NT2/D1 (cell line): ENCODE data around the gene PEAK1.

ENCODE experiments used
- DNase-seq: peaks from one replicate; pipeline ENCODE4 v3.0.0-alpha.2; 2011; ENCODE audit warnings: low read depth, low spot score
- H3K27me3 ChIP-seq: 2 replicates; pipeline ENCODE4 v1.6.0; 2011; ENCODE audit warnings: mild to moderate bottlenecking; ENCODE audit not compliant: insufficient read length, insufficient read depth
- H3K36me3 ChIP-seq: 2 replicates; pipeline ENCODE4 v1.6.1; 2011; ENCODE audit warnings: mild to moderate bottlenecking, low read length, mixed read lengths; ENCODE audit not compliant: insufficient read depth, insufficient read length
- H3K4me1 ChIP-seq: 2 replicates; pipeline ENCODE4 v1.5.1; 2011; ENCODE audit not compliant: insufficient read depth, insufficient read length
- H3K4me3 ChIP-seq: 2 replicates; pipeline ENCODE4 v1.5.1; 2011; ENCODE audit warnings: low read depth; ENCODE audit not compliant: insufficient read length
- H3K9ac ChIP-seq: 2 replicates; pipeline ENCODE4 v1.6.0; 2011; ENCODE audit warnings: low read depth; ENCODE audit not compliant: insufficient read length
- H3K9me3 ChIP-seq: 2 replicates; pipeline ENCODE4 v1.5.1; 2011; ENCODE audit warnings: mild to moderate bottlenecking, low read length; ENCODE audit not compliant: insufficient read depth
- SUZ12 ChIP-seq: IDR thresholded peaks from 2 replicates; pipeline ENCODE4 v1.6.1; 2011; ENCODE audit not compliant: insufficient read length, insufficient read depth; ENCODE audit errors: extremely low read depth
- YY1 ChIP-seq: IDR thresholded peaks from 2 replicates; pipeline ENCODE4 v1.6.1; 2011; ENCODE audit not compliant: insufficient read length, insufficient read depth
- ZNF274 ChIP-seq: IDR thresholded peaks from 2 replicates; pipeline ENCODE4 v1.6.1; 2011; ENCODE audit warnings: mild to moderate bottlenecking, low read depth, low read length

PEAK1 gene

DNA sequence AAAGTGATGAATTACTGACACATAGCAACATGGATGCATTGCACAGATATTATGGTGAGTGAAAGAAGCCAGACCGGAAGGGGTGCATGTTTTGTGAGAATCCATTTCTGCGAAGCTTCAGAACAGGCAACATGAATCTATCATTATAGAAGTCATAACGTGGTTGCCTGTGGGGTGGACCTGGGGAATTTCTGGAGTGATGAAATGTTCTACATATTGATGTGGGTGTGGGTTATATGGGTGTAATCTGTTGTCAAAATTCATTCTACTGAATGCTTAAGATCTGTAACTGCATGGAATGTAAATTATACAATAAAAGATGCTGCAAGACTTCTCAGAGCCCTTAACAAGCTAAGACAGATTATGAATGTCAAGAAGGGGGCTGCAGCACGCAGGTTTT, 323.8 kb downstream of the PEAK1 start:
- no peak overlapping the region for H3K4me3 ChIP-seq

DNA sequence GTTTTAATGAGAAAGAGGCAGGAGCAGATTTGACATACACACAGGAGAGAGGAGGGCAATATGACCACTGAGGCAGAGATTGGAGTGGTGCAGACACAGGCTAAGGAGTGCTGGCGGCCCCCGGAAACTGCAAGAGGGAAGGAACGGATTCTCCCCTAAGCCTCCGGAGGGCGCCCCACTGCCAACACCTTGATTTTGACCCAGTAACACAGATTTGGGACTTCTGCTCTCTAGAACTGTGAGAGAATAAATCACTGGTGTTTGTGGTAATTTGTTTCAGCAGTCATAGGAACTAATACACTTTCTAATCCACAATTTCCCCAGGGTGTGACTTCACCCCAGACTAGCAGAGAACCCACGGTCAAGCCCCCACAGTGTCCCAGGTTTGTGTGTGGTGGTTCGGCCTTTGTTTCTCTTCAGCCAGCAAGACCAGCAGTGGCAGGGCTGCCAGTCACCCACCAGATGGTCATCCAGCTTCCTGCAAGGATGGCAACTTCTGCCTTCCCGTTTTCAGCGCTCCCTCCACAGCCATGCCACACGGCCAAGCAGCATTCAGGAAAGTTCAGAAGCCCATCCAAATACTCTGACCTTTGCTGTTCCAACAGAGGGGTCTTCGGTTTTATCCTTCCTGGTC, 325.4 kb downstream of the PEAK1 start:
- Histone ChIP-seq H3K36me3 (no peaks in the 10 kb centered on the region), H3K9ac (no peak overlapping the region), H3K4me3 (no peak overlapping the region), H3K9me3 (no peaks in the 10 kb centered on the region), H3K4me1 (no peaks in the 10 kb centered on the region), H3K27me3 (no peaks in the 10 kb centered on the region)
- no peak for DNase-seq
- no peak for TF ChIP-seq YY1
- TF ChIP-seq SUZ12, result no peak
- TF ChIP-seq ZNF274, result no peak

More for the DNA sequence above, 323.8 kb downstream of the PEAK1 start:
- H3K9me3 ChIP-seq, result no peaks in the 10 kb centered on the region
- DNase-seq, result no peak
- no peaks in the 10 kb centered on the region for H3K27me3 ChIP-seq
- H3K4me1 ChIP-seq, result no peaks in the 10 kb centered on the region
- TF ChIP-seq SUZ12 (no peak), ZNF274 (no peak), YY1 (no peak)
- no peak overlapping the region for H3K9ac ChIP-seq
- no peaks in the 10 kb centered on the region for H3K36me3 ChIP-seq

DNA sequence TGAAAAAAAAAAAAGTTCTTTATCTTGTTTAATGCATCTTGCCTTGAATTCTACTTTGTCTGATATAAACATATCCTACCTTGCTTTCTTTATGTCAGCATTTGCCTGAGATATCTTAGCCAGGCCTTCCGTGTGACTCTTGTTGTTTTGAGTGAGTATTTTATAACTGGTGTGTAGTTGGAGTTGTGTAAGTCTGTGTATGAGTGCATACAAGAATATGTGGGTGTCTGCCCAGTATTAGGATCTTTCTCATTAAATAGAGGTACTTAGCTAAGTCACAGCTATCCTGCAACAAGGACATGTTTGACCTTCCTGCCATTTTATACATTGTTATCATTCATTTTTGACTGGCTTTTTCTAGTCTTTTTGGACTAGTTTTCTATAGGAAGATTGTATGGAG, 326.5 kb downstream of the PEAK1 start:
- no peak for DNase-seq
- no peak overlapping the region for H3K9ac ChIP-seq
- no peaks in the 10 kb centered on the region for H3K9me3 ChIP-seq
- H3K36me3 ChIP-seq, result no peaks in the 10 kb centered on the region
- H3K4me3 ChIP-seq, result no peak overlapping the region
- H3K27me3 ChIP-seq, result no peaks in the 10 kb centered on the region
- TF ChIP-seq SUZ12, result no peak
- TF ChIP-seq ZNF274, result no peak
- no peak for TF ChIP-seq YY1
- no peaks in the 10 kb centered on the region for H3K4me1 ChIP-seq

GRCh38 chr15:77091097-77091496, 328.8 kb downstream of the PEAK1 start:
- Histone ChIP-seq H3K36me3 (no peaks in the 10 kb centered on the region), H3K9ac (no peak overlapping the region), H3K9me3 (no peaks in the 10 kb centered on the region), H3K4me1 (no peaks in the 10 kb centered on the region), H3K4me3 (no peak overlapping the region), H3K27me3 (no peaks in the 10 kb centered on the region)
- no peak for DNase-seq
- TF ChIP-seq SUZ12 (no peak), ZNF274 (no peak), YY1 (no peak)

GRCh38 chr15:77087213-77087612, 332.7 kb downstream of the PEAK1 start:
- no peaks in the 10 kb centered on the region for H3K4me1 ChIP-seq
- TF ChIP-seq ZNF274, result no peak
- no peak for TF ChIP-seq YY1
- no peak for TF ChIP-seq SUZ12
- DNase-seq, result no peak
- H3K9ac ChIP-seq, result no peak overlapping the region
- no peaks in the 10 kb centered on the region for H3K36me3 ChIP-seq
- no peak overlapping the region for H3K4me3 ChIP-seq
- no peaks in the 10 kb centered on the region for H3K9me3 ChIP-seq
- no peaks in the 10 kb centered on the region for H3K27me3 ChIP-seq

DNA sequence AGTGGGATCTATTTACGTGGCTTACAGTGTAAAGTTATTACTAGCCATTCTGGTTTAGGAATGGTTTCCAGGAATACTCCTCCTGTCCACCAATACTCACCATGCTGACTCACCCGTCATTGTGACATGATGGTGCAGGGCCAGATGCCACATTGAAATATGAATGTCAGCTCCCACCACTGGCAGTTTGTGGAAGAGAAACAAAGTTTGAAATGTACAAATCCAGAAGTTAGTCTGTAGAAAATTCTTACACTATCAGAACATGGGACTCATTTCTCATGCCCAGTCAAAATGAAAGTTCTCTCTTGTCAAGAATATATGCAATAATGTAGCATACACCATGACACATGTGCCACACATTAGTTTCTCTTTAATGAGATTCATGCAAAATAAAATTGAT, 334.6 kb downstream of the PEAK1 start:
- DNase-seq, result no peak
- no peak overlapping the region for H3K4me3 ChIP-seq
- TF ChIP-seq YY1 (no peak), ZNF274 (no peak), SUZ12 (no peak)
- H3K9ac ChIP-seq, result no peak overlapping the region
- no peaks in the 10 kb centered on the region for H3K36me3 ChIP-seq
- H3K4me1 ChIP-seq, result no peaks in the 10 kb centered on the region
- no peaks in the 10 kb centered on the region; the same call in 1 of the 2 replicates for H3K9me3 ChIP-seq
- no peaks in the 10 kb centered on the region for H3K27me3 ChIP-seq

DNA sequence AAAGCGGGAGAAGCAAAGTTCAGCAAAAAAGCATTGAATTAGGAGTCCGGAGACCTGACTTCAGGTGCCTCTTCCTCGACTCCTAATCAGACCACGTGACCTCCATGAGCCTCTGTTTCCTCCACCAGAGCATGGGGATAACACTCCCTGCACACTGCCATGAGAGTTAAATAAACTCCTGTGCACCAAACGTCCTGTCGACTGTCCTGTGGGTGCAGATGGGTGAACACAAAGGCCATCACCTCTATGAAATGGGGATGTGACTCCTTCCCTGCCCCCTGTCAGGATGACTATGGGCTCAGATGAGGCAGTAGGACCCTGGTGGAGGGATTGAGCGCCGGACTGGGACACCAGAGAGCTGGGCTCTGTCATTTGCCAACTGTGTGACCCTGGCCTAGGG, 335.5 kb downstream of the PEAK1 start:
- no peaks in the 10 kb centered on the region; the same call in 1 of the 2 replicates for H3K9me3 ChIP-seq
- no peaks in the 10 kb centered on the region for H3K27me3 ChIP-seq
- no peak for TF ChIP-seq SUZ12
- no peak for TF ChIP-seq ZNF274
- no peak for TF ChIP-seq YY1
- H3K4me3 ChIP-seq, result no peak overlapping the region
- H3K36me3 ChIP-seq, result no peaks in the 10 kb centered on the region
- no peak for DNase-seq
- H3K9ac ChIP-seq, result no peak overlapping the region
- no peaks in the 10 kb centered on the region for H3K4me1 ChIP-seq
